HepG2 (cell line): ENCODE results near the gene ZBTB17. TPM values are rescaled to one million over a fixed set of nuclear protein-coding genes. Genes with fewer than 3 reads are reported as not detected.

Experiments used
- AKAP8 ChIP-seq: sonication (generic); formaldehyde crosslinking; IDR thresholded peaks from 2 replicates; pipeline ENCODE4 v1.5.1; 2020; ENCODE audit warnings: mild to moderate bottlenecking, missing genetic modification reagents
- CENPX ChIP-seq: sonication (generic); formaldehyde crosslinking; IDR thresholded peaks from 2 replicates; pipeline ENCODE4 v1.9.0; 2021; ENCODE audit warnings: mild to moderate bottlenecking, missing genetic modification reagents, moderate library complexity
- DBP ChIP-seq: sonication (generic); formaldehyde crosslinking; IDR thresholded peaks from 2 replicates; pipeline ENCODE4 v1.4.0; 2020; ENCODE audit warnings: missing genetic modification reagents; ENCODE audit errors: not compliant biosample characterization
- DMAP1 ChIP-seq: IDR thresholded peaks from 2 replicates; pipeline ENCODE4 v1.6.1; 2016
- FOXP4 ChIP-seq: sonication (generic); formaldehyde crosslinking; IDR thresholded peaks from 2 replicates; pipeline ENCODE4 v1.4.0; 2020; ENCODE audit warnings: missing genetic modification reagents
- REL ChIP-seq: sonication (generic); formaldehyde crosslinking; conservative IDR thresholded peaks from 2 replicates; pipeline ENCODE4 v1.8.0; 2022; ENCODE audit warnings: mild to moderate bottlenecking, missing genetic modification reagents, moderate library complexity
- SAP130 ChIP-seq: IDR thresholded peaks from 2 replicates; pipeline ENCODE4 v1.6.1; 2016; ENCODE audit warnings: low read depth
- SIN3A ChIP-seq: IDR thresholded peaks from 2 replicates; pipeline ENCODE4 v1.6.1; 2011; ENCODE audit warnings: low read depth, mild to moderate bottlenecking, control low read depth, low read length, borderline replicate concordance
- ZMAT5 ChIP-seq: sonication (generic); formaldehyde crosslinking; IDR thresholded peaks from 2 replicates; pipeline ENCODE4 v1.5.0; 2020; ENCODE audit warnings: mild to moderate bottlenecking, low read depth, missing genetic modification reagents, borderline replicate concordance
- ZNF142 ChIP-seq: sonication (generic); formaldehyde crosslinking; IDR thresholded peaks from 2 replicates; pipeline ENCODE4 v1.4.0; 2020; ENCODE audit warnings: missing genetic modification reagents
- ZNF343 ChIP-seq: sonication (generic); formaldehyde crosslinking; IDR thresholded peaks from 2 replicates; pipeline ENCODE4 v1.4.0; 2020; ENCODE audit warnings: mild to moderate bottlenecking, missing genetic modification reagents
- ZNF501 ChIP-seq: sonication (generic); formaldehyde crosslinking; IDR thresholded peaks from 2 replicates; pipeline ENCODE4 v1.5.1; 2020; ENCODE audit warnings: mild to moderate bottlenecking, moderate library complexity, missing genetic modification reagents
- ZNF546 ChIP-seq: sonication (generic); formaldehyde crosslinking; conservative IDR thresholded peaks from 2 replicates; pipeline ENCODE4 v1.8.1; 2023; ENCODE audit warnings: mild to moderate bottlenecking, missing genetic modification reagents
- ZNF576 ChIP-seq: sonication (generic); formaldehyde crosslinking; IDR thresholded peaks from 2 replicates; pipeline ENCODE4 v1.4.0; 2020; ENCODE audit warnings: mild to moderate bottlenecking, missing genetic modification reagents
- ZNF704 ChIP-seq: sonication (generic); formaldehyde crosslinking; IDR thresholded peaks from 2 replicates; pipeline ENCODE4 v1.8.1; 2023; ENCODE audit warnings: mild to moderate bottlenecking, inconsistent platforms, moderate library complexity, missing genetic modification reagents, borderline replicate concordance
- polyA plus RNA-seq, 8 experiments: library from polyadenylated mRNA; depleted of rRNA in 3 of 8; stranded (reverse) in 7 of 8; unstranded in 1 of 8; fragments of >200 nt; fragmentation: Illumina TruSeq in 4 of 8; extraction: Trizol in 4 of 8; gene quantifications; 2 replicates each; pipeline versions ENCODE4 v1.2.1 to v1.2.3, GENCODE V29; 2011 to 2016; ENCODE audit warnings: low read depth in 4 of 8, missing spikeins in 1 of 8, mixed read lengths in 1 of 8; ENCODE audit not compliant: insufficient read depth in 1 of 8
- total RNA-seq, 5 experiments: library from RNA; depleted of rRNA; stranded (reverse); fragments of >200 nt; fragmentation: Illumina TruSeq; extraction: Trizol; gene quantifications; 2 replicates each; pipeline ENCODE4 v1.2.3, GENCODE V29; 2016; ENCODE audit warnings: low read depth in 1 of 5

Gene ZBTB17
- total and polyA plus RNA-seq, 2 of the 13 experiments (the other 11 are each of a cell fraction or from before 2014, with no cell fraction given), result 16.7 to 17.0 TPM

- TF ChIP-seq ZNF343 (CRISPR knock-in tag) (no peak), SAP130 (CRISPR knock-in tag) (peak; percentile 48; the same call in 1 of the 2 replicates), AKAP8 (CRISPR knock-in tag) (no peak), ZMAT5 (CRISPR knock-in tag) (no peak), CENPX (no peak), FOXP4 (CRISPR knock-in tag) (no peak), ZNF704 (no peak), ZNF546 (CRISPR knock-in tag) (no peak), SIN3A (no peak), DBP (CRISPR knock-in tag) (no peak), ZNF501 (CRISPR knock-in tag) (peak; percentile 32; the same call in 1 of the 2 replicates), ZNF576 (no peak), DMAP1 (no peak), ZNF142 (CRISPR knock-in tag) (0 out of 2 replicates have a peak, but pooled peaks have one; percentile 39), REL (no peak)
Observed at GRCh38 chr1:16017461-16018303, 41.8 kb upstream of the ZBTB17 start, which contains the start of gene HSPB7 (continued).
